ENCODE results near the gene HAVCR1. TPM values are rescaled to one million over a fixed set of nuclear protein-coding genes. Genes with fewer than 3 reads are reported as not detected.
"Not testable (repeated sequence)": the region's sequence is repeated elsewhere in the genome, so short reads cannot be mapped to it uniquely, and the experiment has no call there.

The HAVCR1 gene
- total RNA-seq, 2 donors from 2014 or later: 1.6 TPM; not detected in 1

DNA sequence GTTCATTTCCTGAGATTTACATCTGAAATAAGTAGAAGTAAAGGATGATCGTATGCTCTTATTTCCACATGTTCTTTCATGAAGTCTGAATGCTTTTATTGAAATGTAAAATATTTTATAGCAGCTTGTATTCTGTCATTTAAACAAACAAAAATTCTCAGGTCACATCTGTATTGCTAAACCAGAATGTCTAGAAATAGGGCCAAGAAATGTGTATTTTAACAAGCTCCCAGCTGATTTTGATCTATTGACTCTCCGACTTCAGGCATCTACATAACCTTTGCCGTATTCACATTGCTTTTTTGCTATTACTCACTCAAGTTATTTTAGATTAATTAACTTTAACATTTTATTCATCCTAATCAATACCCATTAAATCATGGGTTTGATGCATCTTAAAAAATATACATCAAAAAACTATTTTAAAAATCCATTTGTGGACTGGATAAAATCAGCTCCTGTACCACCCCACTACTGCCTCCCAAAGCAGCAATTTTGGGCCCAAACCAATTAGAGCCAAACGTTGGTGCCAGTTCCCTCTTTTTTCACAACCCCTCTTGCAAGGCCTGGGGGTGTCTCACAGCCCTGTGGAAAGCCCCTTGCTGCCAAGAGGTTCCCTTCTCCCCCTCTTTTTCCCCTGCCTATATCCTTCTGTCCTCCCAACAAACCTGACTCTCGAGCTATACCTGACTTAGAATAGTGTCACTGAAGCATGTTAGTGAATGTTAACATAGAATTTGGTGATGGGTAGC is 34.5 kb downstream of the HAVCR1 start:
- peak; percentile 88 for TF ChIP-seq POLR2AphosphoS5 (IDR thresholded peaks at IDR 0.05)
- no peak for TF ChIP-seq POLR2A (IDR thresholded peaks at IDR 0.05)
- TF ChIP-seq CTCF (IDR thresholded peaks at IDR 0.05): peak in 1 of 4 experiments; percentile 9
- no peak overlapping the region for H3K4me3 ChIP-seq
- no peaks in the 10 kb centered on the region for H3K9me3 ChIP-seq
- WGBS: 33% methylated on average over 5 of the region's 5 CpGs
- H3K27me3 ChIP-seq (replicated peaks; ENCODE audit: insufficient read depth): no peaks in the 10 kb centered on the region
- peak overlapping the region; percentile 18 to 60 for H3K27ac ChIP-seq
- peaks cover 6% of the 10 kb centered on the region for H3K4me1 ChIP-seq (replicated peaks)
- peak; percentile 40 for DNase-seq (ENCODE audit: low spot score)
- intact Hi-C loops (cut with DNase I): no loop called here
- no peaks in the 10 kb centered on the region for H3K36me3 ChIP-seq

DNA sequence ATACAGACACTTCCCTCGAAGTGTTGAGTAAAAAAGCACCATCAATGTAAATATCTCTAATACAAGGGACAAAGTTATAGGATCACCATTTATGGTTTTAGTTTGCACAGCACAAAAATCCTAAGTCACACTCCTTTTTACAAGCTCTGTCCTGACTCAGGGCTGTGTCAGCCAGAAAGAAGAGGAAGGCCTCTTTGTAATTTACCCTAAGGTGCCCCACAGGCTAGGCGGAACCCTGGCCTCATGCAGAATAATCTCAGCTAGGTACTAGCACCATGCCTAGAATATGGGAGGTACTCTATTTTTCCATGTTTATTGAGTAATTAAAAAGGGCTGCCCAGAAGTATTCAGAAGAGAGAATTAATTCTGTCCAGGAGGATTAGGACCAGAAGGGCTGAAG is 36.9 kb downstream of the HAVCR1 start:
- no peak for DNase-seq (ENCODE audit: low spot score)
- no peak overlapping the region for H3K4me3 ChIP-seq
- intact Hi-C loops (cut with DNase I): no loop called here
- peak overlapping the region in 1 of 2 donors; percentile 41 for H3K27ac ChIP-seq
- peaks cover 6% of the 10 kb centered on the region for H3K4me1 ChIP-seq (replicated peaks)
- H3K36me3 ChIP-seq: no peaks in the 10 kb centered on the region
- no peaks in the 10 kb centered on the region for H3K9me3 ChIP-seq
- 62% methylated on average over 2 of the region's 2 CpGs for whole genome bisulfite sequencing
- no peaks in the 10 kb centered on the region for H3K27me3 ChIP-seq (replicated peaks; ENCODE audit: insufficient read depth)
- no peak for TF ChIP-seq CTCF (IDR thresholded peaks at IDR 0.05)
- no peak for TF ChIP-seq POLR2A (IDR thresholded peaks at IDR 0.05)
- TF ChIP-seq POLR2AphosphoS5 (IDR thresholded peaks at IDR 0.05): peak; percentile 14

DNA sequence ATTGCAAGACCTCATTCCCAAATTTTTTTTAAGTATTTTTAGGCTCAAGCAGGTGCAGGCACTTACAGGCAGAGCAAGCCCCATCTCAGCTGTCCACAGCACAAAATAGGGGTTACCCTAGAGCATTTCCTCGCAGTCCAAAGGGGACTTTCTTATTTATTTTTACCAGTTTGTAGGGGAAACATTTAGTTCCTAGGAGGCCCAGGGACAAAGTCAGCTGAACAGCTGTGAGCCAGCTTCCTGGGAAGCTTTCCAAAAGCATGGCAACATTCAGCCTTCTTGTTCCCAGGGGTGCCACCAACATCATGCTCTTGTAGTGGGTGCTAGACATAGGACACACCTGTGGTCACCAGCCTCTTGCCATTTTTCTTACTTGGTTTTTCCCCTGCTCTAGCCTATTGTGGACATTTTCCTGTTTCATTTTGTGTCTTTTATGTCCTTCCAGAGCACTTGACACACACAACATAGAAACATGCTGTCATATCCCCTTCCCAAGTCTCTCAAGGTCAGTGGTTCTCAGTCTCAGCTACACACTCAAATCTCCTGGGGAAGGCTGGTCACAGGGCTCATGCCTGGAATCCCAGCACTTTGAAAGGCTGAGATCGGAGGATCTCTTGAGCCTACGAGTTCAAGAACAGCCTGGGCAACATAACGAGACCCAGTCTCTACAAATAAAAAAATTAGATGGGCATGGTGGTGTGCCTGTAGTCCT is 38.2 kb downstream of the HAVCR1 start:
- TF ChIP-seq POLR2AphosphoS5 (IDR thresholded peaks at IDR 0.05) (peak; percentile 29), CTCF (IDR thresholded peaks at IDR 0.05) (no peak)
- no peak overlapping the region for H3K4me3 ChIP-seq
- H3K36me3 ChIP-seq: no peaks in the 10 kb centered on the region
- WGBS: 78% methylated on average over 4 of the region's 4 CpGs
- peak overlapping the region in 1 of 2 donors; percentile 41 for H3K27ac ChIP-seq
- H3K27me3 ChIP-seq (replicated peaks; ENCODE audit: insufficient read depth): no peaks in the 10 kb centered on the region
- no peaks in the 10 kb centered on the region for H3K9me3 ChIP-seq
- DNase-seq (ENCODE audit: low spot score): peak; percentile 43
- intact Hi-C loops (cut with DNase I): no loop called here
- H3K4me1 ChIP-seq (replicated peaks): peaks cover 6% of the 10 kb centered on the region

- peaks cover 6% of the 10 kb centered on the region for H3K4me1 ChIP-seq (replicated peaks)
- DNase-seq (ENCODE audit: low spot score): no peak
- no peak overlapping the region for H3K4me3 ChIP-seq
- intact Hi-C loops (cut with DNase I): no loop called here
- no peaks in the 10 kb centered on the region for H3K9me3 ChIP-seq
- no peak for TF ChIP-seq POLR2A (IDR thresholded peaks at IDR 0.05)
- no peak for TF ChIP-seq CTCF (IDR thresholded peaks at IDR 0.05)
- no peak for TF ChIP-seq POLR2AphosphoS5 (IDR thresholded peaks at IDR 0.05)
- H3K27ac ChIP-seq: no peak overlapping the region
- H3K27me3 ChIP-seq (replicated peaks; ENCODE audit: insufficient read depth): no peaks in the 10 kb centered on the region
- no peaks in the 10 kb centered on the region for H3K36me3 ChIP-seq
Observed at GRCh38 chr5:157020002-157020401, 38.9 kb downstream of the HAVCR1 start.

GRCh38 chr5:157014143-157014542 is 44.8 kb downstream of the HAVCR1 start:
- H3K36me3 ChIP-seq; H3K27ac ChIP-seq; H3K9me3 ChIP-seq; H3K4me3 ChIP-seq; H3K4me1 ChIP-seq (replicated peaks); DNase-seq (ENCODE audit: low spot score); intact Hi-C loops (cut with DNase I); H3K27me3 ChIP-seq (replicated peaks; ENCODE audit: insufficient read depth): not testable (repeated sequence)
- WGBS: 89% methylated on average over 19 of the region's 28 CpGs

Data from prostate gland (tissue), 2 donors.